D721Med (cell line): ENCODE data around the gene NR2F1.

Experiments used
- DNase-seq: peaks from one replicate; pipeline ENCODE4 v3.0.0; 2011; ENCODE audit warnings: low spot score; ENCODE audit not compliant: insufficient read length
- FAIRE-seq: peaks from 2 replicates; lab custom pipeline; 2011; peaks lifted over from hg19 to GRCh38; lab: Jason Lieb, UNC
- CTCF ChIP-seq: IDR thresholded peaks from 2 replicates; pipeline ENCODE4 v1.5.1; 2012; ENCODE audit warnings: mild to moderate bottlenecking, control low read depth; ENCODE audit not compliant: insufficient read depth; ENCODE audit errors: missing control alignments

Gene NR2F1

GRCh38 chr5:93610581-93611272, 27.7 kb downstream of the NR2F1 start:
- DNase-seq = no peak
- FAIRE-seq = no peak

GRCh38 chr5:93611273-93611975, 28.4 kb downstream of the NR2F1 start:
- DNase-seq = no peak
- no peak for TF ChIP-seq CTCF
- FAIRE-seq = no peak

More at GRCh38 chr5:93610581-93611272, 27.7 kb downstream of the NR2F1 start:
- no peak for TF ChIP-seq CTCF

- FAIRE-seq (no peak), DNase-seq (no peak)
- no peak for TF ChIP-seq CTCF
Observed at GRCh38 chr5:93611976-93612854, 29.2 kb downstream of the NR2F1 start.

GRCh38 chr5:93612855-93613243, 29.8 kb downstream of the NR2F1 start:
- DNase-seq (no peak), FAIRE-seq (no peak)
- TF ChIP-seq CTCF = no peak

GRCh38 chr5:93616538-93617174, 33.6 kb downstream of the NR2F1 start:
- FAIRE-seq (no peak), DNase-seq (no peak)
- no peak for TF ChIP-seq CTCF

- peak; percentile 21 for TF ChIP-seq CTCF
- FAIRE-seq (no peak), DNase-seq (no peak)
Observed at GRCh38 chr5:93620487-93621326, 37.7 kb downstream of the NR2F1 start.
